Upper lobe of left lung (tissue), 4 donors: ENCODE measurements around the gene PEX11B.

ENCODE experiments used
- EP300 ChIP-seq, 4 donors: sonication (generic); formaldehyde crosslinking; IDR thresholded peaks; one replicate each; pipeline ENCODE4 v1.5.1; 2017; ENCODE audit warnings: antibody characterized with exemption in 4 of 4, control low read depth in 2 of 4
- POLR2A ChIP-seq, 4 donors: fragments of 450-650 bp; IDR thresholded peaks; one replicate each; pipeline ENCODE4 v1.5.1; 2016 to 2017; ENCODE audit warnings: antibody characterized with exemption in 4 of 4, mild to moderate bottlenecking in 2 of 4

DNA sequence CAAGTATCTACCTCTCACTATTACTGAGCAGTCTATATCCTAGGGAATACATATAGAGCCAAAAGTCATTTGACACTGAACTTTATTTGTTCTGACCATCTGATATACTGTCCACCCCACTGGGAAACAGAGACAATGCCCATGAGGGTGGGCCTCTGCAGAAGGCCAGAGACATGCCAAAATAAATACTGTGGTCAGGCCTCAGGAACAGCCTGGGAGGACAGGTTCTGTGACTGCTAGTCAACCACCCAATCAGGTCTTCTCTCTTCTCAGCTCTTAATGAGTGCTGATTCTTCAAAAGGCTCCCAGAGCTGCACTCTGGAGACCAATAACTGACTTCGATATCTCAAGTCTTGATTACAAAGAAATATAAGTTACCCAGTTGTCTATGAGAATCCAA lies 27.4 kb downstream of the PEX11B start:
- TF ChIP-seq EP300 (IDR thresholded peaks at IDR 0.05) (peak in 1 of 4 donors; percentile 49), POLR2A (IDR thresholded peaks at IDR 0.05) (peak in 1 of 4 donors; percentile 32)
